GM21619 (cell line): Measurements from ENCODE around the gene CALHM1.
A peak's percentile ranks its signal among the peaks of the same experiment; 100 is the strongest.
"Not testable (repeated sequence)": the region's sequence is repeated elsewhere in the genome, so short reads cannot be mapped to it uniquely, and the experiment has no call there.

ENCODE experiments used
- ATAC-seq: cut with Tn5 transposase; IDR thresholded peaks from one replicate; pipeline ENCODE4 v1.9.1; 2021; ENCODE audit not compliant: unreplicated experiment

The CALHM1 gene, protein sequence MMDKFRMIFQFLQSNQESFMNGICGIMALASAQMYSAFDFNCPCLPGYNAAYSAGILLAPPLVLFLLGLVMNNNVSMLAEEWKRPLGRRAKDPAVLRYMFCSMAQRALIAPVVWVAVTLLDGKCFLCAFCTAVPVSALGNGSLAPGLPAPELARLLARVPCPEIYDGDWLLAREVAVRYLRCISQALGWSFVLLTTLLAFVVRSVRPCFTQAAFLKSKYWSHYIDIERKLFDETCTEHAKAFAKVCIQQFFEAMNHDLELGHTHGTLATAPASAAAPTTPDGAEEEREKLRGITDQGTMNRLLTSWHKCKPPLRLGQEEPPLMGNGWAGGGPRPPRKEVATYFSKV

DNA sequence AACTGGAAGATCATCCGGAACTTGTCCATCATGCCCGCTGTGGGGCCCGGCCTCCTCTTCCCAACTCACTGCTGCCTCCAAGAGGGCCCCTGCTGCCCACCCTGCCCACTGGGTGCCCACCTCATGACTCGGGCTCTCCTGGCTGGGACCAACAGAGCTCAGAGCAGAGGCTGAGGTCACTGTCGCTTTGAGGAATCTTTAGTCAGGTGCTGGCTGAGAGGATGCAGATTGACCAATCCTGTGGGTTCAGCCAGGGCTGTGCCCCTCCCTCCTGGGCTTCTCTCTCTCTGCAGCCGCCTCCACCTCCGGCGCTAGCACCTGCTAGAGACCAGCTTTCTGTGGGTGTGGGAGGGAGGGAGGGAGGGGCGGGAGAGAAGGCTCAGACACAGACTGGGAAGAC is at the start of gene CALHM1:
Gene CALHM1 (minus strand): TSS at position 181 of the 400 bp plus-strand sequence. CDS start 149 bp downstream, at position 32.
- ATAC-seq: no peak

DNA sequence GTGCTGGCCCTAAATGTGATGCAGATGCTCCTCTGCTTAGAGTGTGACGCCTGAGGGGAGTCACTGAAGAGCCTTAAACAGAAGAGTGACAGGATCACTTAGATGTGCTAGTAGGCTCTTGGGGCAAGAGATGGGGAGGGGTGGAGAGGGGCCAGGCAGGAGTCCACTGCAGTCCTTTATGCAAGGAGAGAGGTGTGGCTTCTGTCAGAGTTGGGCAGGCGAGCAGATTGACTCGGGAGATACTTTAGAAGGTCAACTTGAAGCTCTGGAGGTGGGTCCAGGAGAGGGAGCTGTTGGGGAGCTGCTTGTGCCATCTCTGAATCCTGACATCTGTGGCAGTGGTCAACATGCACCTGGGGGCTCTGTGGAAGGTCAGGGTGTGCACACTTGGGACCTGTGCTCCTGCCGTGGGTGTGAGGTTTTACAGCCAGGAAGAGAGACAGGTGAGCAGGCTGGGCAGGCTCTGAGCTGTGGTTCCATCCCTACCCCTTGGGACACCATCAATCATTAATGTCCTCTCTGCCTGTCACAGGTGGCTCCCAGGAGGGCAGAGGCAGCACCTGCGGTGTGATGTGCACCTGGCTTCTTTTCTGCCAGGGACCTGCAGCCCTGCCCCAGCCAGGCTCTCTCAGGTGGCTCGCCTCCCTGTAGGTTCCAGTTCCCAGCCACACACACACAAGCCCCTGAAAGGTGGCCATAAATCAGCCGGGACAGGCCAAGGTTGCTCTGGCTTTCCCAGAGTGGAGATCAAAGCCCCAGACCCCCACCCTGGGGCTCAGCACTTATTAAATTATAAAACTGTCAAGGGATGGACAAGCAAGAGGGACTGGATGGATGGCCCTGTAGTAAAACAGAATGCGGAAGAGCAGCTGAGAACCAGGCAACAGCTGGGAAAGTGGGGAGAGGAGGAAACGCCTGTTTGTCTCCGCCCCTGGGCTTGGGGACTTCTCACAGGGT is 48.8 kb upstream of the CALHM1 start:
- no peak for ATAC-seq

DNA sequence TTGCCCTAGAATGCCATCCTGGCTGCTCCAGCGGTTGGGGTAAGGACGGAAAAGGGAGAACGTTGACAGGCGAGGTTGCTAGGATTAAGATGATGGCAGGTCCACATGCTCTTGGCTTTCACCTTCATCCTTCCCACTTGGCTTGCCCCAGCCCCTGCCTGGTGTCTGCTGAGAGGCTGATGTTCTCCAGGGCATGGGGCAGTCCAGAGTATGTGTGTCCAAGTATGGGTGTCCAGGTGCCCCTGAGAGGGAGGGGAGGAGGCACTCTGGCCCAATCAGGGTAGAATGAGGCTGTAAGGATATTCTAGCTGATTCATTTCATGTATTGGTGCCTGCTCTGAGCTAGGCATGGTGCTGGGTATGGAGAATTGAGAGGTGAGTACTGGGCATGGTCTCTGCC is 47.4 kb upstream of the CALHM1 start:
- ATAC-seq: no peak

DNA sequence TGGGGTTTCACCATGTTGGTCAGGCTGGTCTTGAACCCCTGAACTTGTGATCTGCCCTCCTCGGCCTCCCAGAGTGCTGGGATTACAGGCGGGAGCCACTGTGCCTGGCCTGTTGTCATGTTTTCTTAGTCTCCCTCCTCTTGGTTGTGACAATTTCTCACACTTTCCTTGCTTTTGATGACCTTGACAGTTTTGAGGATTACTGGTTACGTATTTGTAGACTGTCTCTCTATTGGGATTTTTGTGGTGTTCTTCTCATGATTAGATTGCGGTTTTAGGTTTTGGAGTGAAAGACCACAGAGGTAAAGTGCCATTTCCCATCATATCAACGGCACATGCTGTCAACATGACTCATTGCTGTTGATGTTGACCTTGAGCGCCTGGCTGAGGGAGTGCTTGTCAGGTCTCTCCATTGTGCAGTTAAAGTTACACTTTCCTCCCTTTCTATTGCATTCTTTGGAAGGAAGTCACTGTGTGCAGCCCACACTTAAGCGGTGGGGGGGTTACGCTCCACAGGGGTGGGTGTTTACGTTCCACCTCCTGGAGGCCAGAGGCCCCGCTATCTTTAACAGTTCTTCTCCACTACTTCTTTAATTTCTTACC is 45.6 kb upstream of the CALHM1 start:
- peak; percentile 70 for ATAC-seq

DNA sequence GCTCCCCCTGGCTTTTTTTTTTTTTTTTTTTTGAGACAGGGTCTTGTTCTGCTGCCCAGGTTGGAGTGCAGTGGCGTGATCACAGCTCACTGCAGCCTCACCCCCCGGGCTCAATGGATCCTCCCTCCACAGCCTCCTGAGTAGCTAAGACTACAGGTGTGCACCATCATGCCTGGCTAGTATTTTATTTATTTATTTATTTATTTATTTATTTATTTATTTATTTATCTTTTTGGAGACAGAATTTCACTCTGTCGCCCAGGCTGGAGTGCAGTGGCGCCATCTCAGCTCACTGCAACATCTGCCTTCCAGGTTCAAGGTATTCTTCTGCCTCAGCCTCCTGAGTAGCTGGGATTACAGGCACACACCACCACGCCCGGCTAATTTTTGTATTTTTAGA is 45.1 kb upstream of the CALHM1 start:
- ATAC-seq: not testable (repeated sequence)

DNA sequence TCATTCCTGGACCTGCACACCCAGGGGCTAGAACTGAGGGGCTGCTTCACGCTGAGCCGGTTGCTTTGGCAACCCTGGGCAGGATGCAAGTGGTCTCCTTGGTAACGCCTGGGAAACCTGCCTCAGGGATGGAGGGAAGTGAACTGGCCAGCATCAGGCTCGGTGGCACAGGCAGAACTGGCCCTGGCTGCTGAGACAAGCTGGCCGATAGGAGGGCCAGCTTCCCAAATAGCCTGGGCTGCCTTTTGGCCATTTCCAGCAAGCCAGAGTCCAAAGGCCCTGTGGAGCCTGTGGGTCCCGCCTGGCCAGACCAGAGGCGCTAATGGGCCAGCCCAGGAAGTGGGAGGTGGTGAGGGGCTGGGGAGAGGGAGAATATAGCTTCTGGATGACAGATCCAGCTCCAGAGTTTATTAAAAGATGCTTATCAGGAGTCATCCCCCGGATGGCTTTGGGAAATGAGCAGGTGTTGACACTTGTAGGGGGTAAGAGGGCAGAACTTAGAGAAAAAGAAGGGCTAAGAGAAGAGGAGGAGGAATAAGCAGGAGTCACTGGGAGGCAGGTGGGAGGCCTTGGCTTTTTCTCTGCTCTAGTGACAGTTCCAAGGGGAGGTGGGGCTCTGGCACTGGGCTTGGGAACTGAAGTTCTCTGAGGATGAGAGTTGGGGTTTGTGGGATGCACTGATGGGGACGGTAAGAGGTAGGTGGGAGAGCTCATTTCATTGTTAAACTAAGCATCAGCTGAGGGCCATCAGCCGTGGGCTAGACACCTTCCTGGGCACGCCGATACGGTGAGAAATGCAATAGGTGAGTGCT is 44.4 kb upstream of the CALHM1 start:
- no peak for ATAC-seq

DNA sequence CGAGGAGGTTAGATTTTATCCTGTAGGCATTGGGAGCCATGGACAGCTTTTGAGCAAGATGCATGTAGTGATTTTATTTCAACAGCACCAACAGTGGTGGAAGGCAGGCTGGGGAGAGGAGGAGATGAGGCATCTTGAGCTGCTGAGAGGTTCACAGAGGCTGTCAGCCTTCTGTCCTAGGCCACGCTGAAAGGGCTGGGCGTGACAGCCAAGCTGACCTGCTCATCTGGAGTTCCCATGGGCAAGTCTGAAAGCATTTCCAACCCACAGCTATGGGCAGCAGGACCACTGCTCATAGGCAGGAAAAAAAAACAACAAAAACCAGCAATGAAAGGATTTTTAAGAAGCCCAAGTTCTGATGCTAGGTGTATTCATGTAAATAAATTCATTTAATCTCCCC is 42.5 kb upstream of the CALHM1 start:
- ATAC-seq: no peak

DNA sequence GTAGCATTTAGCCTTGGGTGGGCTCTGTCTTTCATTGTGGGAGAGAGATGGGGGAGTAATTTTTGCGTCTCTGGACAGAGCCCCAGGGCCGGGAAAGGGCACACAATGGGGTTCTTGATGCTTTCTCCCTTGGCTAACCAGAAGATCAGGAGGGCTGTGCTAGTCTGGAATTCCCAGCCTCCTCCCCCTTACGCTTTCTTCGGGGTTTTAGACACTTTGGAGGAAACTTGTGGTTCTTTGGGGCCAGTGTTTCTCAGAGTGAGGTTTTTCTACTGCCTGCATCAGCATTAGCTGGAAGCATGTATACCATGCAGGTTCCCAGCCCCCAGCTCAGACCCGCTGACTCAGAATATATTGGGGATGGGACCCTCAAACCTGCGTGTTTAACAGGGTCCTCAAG is 41.8 kb upstream of the CALHM1 start:
- no peak for ATAC-seq

DNA sequence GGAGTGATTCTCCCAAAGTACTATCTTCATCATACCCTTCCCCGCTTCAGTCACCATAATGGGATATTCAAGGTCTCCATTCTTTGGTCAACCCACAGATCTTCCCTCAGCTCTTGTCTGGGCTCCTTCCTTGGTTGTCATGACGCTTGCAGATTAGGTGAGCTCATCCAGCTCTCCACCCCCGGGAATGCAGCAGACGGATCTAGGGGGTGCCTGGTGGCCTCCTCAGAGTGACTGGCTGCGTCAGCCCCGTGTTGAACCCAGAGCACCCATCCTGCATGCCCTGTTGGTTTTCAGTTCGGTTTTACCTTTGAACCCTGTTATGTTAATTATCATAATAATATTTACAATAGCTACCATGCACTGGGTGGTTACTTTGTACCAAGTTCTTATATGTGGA is 41.2 kb upstream of the CALHM1 start:
- ATAC-seq: no peak

DNA sequence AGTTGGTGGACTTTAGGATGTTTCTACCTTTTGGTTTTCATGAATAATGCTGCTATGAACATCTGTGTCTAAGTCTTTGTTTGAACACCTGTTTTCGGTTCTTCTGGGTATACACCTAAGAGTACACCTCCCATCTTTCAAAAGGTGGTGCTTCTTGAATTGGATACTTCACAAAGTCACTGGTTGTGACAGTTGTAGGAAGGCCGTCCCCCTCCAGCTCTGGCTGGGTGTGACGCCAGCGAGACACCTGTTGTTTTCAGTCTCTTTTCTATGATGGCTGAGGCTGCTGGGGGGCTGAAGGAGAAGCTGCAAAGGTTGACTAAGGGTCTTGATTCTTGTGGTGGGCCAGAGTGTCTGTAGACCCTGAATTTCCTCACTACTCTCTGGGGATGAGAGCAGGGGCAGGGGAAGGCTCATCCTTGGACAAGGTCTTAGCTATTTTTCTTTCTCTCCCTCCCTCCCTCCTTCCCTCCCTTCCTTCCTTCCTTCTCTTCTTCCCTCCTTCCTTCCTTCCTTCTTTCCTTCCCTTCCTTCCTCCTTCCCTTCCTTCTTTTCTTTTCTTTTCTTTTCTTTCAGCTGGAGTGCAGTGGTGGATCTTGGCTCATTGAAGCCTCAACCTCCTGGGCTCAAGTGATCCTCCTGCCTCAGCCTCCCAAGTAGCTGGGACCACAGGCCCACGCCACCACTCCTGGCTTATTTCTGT is 40.4 kb upstream of the CALHM1 start:
- no peak for ATAC-seq

DNA sequence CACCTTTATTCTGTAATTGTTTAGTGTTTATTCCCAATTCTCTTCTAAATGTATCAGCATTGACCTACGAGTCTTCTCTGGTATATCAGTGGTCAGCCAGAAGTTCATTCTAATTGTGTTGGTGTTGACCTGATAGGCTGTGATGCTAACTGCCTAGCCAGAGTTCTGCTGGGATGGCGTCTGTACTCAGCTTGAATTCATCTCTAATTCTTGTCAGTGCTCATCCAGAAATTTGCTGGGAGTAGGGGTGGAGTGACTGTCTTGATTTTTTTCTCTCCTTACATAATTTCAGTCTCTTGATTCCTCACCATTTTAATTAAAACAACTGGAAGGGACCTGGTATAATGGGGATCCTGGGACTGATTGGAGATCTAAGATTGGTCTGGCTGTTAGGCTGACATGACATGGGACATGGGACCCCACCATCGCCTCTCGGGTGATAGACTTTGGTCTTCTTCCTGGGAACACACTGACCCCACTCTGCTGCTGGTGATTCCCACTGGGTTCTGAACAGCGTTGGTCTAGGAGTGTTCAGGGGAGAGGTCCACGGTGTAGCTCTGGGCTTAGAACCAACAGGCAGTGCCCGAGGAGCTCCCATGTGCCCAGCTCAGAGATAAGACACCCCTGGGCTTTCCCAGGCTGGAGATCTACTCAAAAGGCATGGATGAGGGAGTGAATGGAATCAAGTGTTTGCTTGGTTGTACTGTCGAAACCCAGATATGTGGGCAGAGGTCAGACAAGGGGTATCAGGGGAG is 38.6 kb upstream of the CALHM1 start:
- ATAC-seq: no peak

DNA sequence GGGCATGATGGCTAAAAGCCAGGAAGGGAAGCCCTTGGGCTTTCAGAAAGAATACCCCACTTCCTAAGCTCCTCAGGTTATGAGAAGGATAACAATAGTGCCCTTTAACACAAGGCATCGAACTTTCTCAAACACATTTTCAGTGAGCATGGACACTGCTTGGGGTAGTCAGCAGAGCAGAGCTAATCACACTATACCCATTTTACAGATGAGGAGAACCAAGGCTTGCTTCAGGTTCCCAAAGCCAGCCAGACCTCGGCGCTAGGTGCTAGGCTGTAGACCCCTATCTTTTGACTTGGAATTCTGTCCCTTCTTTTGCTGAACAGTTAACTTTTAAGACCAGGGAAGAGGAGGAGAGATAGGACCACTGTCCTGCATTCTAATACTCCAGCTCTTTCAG is 36.6 kb upstream of the CALHM1 start:
- ATAC-seq: no peak

DNA sequence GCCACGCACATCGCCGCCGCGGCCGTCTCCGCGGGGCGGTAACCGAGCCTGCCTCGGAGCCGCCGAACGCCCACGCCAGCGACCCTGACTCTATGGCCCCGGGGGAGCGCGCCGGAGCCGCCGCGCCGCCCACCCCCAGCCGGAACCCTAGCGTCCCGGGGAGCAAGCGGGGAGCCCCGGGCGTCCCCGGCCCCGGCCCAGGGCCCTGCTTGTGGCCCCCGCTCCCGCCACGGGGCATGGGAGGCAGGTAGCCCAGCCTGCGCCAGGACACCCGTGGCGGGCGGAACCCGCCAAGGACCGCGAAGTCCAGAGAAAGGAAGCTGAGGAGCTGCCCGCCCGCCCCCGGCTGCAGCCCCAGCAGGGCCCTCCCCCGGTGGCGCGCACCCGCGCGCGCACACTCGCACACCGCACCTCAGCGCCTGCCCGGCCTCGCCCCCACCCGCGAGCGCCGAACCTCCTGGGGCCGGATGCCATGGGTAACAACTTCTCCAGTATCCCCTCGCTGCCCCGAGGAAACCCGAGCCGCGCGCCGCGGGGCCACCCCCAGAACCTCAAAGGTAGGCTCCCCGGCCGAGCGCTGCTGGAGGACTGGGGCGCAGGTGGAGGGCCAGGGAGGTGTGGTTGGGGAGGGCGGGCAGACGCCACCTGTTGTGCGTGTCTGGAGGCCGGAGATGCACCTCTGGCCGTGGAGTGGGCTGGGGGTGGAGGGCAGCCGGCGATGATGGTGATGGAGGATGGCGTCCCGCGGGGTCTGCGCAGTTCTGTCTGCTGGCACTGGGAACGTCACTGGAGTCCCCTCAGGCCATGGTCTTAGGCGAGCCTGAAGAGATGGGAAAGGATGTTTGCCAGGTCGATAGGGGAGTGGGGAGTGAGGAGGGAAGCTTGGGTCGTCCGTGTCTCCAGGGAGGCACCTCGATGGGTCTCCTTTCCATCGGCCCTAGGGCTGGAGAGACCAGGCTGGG is 35.5 kb upstream of the CALHM1 start:
- ATAC-seq: no peak

DNA sequence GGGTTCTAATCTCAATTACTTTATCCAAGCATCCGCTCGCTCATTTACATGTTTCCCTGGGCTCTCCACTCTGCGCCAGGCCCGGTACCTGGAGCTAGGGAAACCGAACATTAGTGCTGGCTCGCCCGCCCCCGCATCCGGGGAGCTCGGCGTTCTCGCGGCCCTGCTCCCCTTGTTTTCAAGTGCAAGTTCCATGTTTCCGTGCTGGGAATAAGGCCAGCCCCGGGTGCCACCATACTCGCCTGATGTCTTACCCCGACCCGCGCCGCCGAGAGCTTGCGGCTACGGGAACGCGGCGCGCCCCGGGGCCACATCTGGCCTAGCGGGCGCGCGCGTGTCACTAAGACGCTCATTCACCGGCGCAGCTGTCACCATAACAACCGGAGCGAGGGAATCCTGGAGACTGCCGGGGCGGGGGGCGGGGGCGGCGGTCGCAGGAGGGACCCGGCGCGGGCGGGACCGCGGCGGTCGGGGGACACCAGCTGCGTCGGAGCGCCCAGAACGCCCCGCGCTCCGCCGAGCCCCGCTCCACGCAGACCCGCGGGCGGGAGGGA is 34.7 kb upstream of the CALHM1 start, which contains the start of gene NEURL1:
Gene NEURL1 (plus strand): TSS at position 344 of the 554 bp plus-strand sequence. CDS start 683 bp downstream, outside the sequence.
- no peak for ATAC-seq

DNA sequence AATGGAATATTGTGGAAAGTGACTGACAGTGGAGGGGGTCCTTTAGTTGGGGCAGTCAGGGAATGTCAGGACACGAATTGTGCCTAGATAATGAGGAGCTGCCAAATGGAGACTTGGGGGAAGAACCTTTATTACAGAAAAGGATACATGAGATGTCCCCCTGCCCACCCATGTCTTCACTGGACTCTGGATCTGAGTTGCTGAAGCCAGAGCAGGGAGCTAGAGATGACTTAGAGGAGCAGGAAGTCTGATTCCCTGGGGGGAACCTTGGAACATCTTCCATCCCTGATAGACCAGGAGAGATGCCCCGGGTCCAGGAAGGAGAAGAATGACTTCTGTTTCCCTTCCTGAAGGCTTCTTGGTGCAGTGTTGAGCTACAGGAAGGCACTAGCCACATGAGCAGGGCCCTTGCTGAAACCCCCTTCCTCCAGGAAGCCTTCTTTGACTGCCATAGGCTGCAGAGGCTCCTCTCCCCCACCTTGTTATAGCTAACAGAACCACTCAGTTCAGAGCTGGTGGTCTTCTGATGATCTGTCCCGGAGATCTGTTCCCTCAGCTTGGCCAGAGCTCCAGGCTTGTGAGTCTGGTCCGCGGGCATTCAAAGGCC is 34.1 kb upstream of the CALHM1 start:
- no peak for ATAC-seq

DNA sequence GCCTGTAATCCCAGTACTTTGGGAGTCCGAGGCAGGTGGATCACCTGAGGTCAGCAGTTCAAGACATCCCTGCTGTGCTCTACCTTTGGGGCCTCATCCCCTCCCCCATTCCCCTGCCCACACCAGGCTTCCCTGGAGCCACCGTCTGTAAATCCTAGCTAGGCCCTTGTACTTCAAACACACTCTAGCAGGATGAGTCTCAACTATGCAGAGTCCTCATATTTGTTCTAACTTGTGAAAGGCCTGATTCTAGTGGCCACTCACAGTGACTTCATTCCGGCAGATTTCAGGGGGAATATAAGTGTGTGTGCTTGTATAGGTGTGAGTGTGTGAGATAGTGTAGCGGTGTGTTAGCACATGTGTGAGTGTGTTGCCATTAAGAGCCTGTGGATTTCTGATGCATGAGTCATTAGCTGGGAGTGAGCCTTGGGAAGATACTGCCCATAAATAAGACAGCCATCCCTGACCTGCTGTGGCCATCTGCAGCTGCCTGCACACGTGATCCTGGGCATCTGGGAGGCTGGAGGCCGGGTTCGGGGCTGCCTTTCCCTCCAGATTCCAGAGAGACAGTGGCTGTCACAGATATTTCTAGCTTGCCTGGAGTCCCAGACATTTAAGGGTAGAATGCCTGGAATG is 33.1 kb upstream of the CALHM1 start:
- no peak for ATAC-seq

DNA sequence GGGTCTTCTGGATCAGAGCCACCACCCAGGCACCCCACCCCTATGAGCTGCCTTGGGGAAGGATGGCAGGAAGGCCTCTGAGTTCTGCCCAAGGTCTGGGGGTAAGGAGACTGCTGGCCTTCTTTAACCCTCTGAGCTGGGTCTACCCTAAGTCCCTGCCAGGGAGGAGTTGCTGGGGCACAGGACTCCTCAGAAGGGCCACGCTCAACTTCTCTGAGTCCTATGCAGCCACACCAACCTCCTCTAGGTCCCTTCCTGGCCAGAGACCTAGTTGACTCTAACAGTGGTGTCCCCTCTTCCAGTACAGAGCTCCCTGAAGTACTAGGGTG is 32.2 kb upstream of the CALHM1 start:
- peak; percentile 11 for ATAC-seq
